ENCODE results near the gene HIGD1A.

HIGD1A gene

DNA sequence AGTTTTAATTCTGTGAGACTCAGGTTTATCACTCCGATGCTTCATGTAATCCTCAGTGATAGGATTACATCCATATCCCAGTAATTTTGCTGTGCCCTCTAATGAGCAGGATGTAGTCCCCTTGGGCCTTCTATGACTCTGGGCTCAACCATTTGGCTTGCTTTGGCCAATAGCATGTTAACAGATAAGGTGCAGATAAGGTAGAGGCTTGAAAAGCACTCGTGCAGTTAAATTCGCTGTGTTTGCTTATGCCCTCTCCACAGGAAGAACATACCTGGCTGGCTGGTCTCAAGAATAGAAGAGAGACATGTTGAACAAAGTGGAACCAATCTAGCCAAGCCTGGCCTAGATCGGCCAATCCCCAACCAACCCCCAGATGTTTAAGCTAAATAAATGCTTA is 51.3 kb downstream of the HIGD1A start:
- DNase-seq, result no peak

DNA sequence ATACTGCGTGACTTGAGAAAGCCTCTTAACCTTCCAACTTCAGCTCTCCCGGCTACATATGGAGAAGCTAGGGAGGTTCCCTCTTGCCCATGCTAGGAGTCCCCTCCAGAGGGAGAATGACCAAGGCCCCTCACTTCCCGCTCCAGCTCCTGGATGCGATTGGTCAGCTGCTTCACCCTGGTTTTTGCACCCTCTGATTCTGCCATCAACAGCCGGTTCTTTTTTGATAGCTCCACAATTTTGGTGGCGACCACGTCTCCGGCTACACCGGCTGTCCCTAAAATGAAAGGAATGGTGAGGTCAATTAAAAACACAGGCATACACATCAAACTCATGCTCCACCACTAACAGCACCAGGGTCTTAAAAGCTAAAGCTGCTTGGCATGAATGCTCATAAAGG is 51.8 kb downstream of the HIGD1A start:
- DNase-seq, result no peak

DNA sequence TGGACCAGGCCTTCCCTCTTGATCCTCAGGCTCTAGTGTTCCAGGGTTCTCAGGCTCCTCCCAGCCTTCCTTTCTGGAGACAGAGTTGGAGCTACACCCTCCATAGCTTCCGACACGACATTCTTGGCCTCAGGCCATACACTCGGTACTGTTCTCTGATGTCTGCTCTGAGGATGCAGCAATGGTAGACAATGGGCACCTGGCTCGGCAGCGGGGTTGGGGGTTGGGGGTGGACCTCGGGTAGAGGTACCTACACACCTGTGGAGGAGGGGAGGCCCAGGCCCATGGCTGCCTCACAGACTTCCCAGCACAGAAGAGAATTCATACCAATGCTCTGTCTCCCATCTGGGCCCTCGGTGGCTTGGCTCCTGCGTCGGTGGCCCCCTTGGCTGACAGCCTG is 52.7 kb downstream of the HIGD1A start:
- no peak for DNase-seq

DNA sequence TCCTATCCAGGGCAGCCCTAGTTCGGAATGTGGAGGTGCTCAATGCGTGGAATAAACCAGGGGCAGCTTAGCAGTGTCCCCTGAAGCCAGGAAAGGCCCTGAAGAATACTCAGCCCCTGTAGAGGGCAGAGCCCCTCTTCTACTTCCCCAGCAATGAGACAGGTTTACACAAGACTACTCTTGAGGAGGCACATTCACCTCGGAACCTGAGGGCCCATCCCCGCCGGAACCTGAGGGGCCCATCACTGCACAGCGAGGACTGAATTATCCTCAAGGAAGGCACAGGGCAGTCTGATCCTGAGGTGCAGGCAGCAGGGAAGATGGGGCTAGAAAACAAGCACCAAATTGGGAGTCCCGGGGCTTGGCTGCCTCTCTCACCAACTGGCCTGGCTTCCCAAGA is 53.5 kb downstream of the HIGD1A start:
- no peak for DNase-seq

DNA sequence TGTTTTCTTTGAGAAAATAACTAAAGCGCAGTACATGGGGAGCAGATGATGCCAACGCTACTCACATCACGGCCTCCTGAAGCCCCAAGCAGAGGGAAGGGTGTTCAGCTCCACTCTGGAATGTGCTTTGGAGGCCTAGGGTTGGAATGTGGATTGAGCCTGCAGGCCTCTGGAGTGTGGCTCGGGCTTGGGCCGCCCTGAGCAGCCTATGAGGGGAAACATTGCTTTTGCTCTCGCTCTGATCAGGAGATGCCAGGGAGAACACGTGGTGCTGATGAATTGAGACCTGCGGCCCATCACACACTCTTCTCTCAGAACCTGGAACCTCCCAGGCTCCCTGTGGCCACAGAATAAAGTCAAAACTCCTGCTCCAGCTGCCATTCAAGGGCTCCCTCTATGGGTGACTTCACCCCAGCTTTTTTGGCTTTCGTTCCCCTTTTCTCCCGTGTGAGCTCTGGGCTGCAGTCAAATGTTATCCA is 54.5 kb downstream of the HIGD1A start:
- DNase-seq, result no peak

DNA sequence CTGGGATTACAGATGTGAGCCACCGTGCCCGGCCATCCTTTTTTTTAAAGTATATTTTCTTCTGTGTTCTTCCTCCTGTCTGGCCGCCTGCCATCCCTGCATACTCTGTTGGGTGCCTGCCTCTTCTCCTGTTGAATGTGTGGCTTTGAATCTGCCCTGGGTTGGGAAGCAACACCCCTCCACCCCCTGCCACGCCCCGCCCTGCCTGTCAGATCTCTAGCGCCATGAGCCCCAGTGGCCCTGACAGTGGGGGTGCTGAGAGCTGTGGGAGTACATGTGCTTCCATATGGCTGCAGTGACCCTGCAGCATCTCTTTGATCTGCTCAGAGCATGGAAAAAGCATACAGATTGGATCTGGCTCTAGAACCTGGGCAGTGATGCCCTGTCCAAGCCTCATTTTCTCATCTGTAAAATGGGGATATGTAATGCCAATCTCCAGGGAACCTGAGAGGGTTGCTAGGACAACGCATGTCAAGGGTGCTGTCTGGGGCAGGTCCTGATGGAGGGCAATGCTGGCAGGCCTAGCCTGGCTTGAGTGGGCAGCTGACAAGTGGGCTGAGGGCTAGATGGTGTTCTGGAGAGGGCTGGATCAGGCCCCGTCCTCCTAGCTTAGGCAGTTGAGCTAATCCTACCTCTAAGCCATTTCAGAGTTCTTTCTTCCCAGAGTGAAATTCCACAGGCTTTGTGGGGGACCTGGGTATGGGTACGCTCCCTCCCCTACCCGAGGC is 55.1 kb downstream of the HIGD1A start:
- DNase-seq, result no peak

DNA sequence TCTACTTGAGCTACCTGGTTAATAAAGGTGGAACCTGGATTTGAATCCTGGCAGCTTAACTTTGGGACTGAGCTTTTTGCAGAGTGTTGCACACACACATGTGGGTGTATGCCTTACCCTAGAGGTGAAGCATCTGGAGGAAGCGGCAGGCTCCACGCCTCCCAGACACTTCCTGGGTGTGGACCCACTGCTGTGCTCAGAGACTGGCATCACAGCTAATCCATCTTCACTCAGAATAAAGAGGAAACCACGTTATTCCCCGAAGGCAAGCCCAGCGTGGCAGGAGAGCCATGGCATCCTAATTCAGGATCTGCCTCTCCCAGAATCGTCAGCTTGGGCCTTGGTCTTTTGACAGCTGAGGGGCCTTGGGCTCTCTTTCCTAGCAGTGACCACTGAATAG is 56.7 kb downstream of the HIGD1A start:
- no peak for DNase-seq

DNA sequence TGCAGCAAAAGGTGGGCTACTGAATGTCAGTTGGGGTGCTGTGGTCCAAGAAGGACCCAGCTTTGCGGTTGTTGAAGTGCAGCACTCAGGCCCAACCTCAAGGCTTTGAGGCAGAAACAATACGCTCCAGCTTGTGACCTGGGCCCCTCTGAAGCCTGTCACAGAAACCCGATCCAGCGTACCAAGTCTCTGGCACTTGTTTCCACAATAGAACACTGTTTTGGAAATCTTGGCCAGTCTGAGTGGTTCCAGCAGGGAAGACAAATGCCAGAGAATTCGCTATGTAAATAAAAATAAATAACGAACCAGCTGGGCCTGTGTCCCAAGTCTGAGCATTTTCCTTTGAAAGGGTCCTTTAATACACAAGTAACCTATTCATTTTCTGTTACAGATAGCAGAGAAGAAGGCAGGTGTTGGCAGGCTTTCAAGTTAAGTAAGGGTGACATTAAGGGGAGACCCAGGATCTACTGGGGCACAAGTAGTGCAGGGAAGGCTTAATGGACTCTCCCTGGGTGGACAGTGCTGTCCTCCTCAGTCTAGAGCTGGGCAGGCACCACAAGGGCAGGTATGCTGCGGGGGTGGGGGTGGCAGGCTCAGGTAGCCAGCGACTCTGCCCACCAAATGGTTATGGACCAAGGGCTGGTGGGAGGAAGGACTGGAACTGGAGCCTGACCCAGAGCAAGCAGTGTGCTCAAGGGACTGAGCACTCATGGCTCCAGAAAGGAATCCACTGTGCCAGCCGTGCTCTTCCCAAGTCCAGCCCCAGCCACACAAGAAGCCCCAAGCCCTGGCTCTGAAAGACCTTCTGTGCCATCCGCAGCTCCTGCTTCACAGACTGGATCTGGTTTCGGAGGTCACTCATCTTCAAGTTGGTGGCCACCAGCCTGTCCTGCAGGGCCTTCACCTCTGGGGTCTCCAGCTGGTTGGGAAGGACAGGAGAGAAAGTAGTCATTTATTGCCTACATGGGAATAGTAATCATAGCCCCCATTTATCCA is 57.5 kb downstream of the HIGD1A start:
- DNase-seq, result no peak

DNA sequence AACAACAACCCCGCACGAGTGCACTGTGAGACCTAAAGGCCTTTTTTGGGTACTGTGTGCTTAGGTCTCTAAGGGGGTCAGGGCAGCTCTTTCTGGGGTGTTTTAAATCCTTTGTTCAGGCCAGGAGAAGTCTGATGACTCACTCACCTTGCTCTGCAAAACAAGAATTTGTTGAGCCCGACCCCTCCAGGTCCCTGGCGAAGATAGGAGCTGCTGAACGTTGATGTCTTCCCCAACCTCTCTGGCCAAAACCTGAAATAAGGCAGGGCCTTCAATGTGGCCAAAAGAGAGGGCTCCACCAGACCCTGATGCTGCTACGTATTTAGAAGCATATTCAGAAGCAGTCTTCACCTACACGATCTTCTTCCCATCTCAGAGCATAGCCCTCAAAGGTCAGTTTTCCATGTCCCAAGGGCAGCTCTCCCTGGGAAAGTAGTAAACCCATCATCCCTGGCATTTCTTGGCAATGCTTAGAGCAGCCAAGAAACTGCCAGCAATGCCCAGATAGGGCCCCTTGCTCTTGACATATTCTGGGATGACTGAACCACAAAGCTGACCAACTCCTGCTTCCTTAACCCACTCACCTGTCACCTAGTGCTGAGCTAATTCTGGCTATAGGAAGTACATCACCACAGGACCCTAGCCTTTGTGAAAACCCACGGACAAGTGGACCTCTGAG is 58.4 kb downstream of the HIGD1A start:
- DNase-seq, result no peak

DNA sequence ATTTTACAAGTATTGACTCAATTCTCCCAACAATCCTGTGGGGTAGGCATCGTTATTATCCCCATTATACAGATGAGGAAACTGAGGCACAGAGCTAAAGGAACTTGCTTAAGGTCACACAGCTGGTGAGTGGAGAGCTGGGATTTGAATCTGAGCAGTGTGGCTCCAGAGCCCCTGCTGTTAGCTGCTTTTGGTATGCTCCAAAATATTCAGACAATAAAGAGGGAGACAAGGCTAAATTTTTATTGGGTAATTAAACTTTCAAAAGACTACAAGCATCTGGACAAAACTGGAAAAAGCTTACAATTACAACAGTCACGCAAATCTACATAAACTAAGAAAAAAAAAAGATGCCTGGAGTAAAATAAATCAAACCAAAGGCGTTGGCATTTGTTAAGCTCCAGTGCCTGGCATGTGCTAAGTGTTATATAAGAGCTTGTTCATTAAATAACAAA is 59.0 kb downstream of the HIGD1A start:
- DNase-seq, result no peak

DNA sequence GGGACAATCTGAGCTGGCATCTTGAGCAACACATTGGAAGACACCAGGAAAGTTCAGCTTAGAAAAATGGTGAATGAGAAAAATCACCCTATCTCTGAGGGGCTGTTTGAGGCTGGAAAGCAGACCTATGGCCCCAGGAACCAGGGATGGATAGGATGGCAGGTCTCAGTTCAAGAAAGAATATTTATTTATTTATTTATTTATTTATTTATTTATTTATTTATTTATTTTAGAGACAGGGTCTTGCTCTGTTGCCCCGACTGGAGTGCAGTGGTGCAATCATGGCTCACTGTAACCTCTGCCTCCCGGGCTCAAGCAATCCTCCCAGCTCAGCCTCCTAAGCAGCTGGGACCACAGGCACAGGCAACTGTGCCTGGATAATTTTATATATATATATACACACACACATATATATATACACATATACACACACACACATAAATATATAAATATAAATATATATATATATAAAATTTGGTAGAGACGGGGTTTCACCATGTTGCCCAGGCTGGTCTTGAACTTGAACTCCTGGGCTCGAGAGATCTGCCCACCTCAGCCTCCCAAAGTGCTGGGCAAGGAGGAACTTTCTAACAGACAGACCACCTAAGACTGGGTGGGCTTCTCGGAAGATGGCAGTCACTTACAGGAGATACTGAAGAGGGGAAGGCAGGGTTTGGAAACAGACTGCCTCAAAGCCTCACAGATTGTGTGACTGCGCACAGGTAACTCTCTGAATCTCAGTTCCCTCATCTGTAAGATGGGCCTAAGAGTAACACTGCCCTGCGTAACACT is 60.9 kb downstream of the HIGD1A start:
- no peak for DNase-seq

DNA sequence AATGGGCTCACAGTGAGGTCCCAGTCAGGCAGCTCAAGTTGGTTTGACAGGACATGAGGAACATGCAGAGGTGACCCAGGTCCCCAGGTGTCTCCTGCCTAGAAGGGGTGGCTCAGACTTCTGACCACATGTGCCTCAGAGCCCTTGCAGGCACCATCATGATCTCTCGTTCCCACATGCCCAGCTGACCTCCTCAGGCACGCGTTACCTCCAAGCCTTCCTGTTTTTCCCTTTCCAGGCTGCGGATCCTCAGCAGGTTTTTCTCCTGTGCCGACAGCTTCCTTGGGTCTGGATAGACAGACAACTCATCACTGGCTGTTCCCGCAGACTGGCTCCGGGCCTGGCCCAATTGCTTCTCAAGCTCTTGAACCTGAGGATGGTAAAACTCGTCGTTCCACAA is 61.6 kb downstream of the HIGD1A start:
- no peak for DNase-seq

DNA sequence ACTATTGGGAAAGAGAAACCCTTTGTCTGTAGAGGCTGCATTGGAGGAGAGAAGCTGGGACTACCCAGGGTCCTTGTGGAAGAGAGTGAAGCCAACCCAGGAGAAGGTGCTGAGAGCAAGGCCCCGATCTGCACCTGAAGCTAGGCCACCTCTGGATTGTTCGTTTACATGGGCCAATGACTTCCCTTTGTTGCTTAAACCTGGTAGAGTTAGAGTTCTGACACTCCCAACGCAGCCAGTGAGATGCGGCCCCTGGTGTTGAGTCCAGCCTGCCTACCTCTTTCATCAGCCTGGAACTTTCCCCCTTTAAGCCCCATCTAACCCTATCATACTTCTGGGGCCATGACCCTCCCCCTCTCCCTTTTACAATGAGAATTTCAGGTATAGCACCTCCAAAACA is 62.0 kb downstream of the HIGD1A start:
- no peak for DNase-seq

DNA sequence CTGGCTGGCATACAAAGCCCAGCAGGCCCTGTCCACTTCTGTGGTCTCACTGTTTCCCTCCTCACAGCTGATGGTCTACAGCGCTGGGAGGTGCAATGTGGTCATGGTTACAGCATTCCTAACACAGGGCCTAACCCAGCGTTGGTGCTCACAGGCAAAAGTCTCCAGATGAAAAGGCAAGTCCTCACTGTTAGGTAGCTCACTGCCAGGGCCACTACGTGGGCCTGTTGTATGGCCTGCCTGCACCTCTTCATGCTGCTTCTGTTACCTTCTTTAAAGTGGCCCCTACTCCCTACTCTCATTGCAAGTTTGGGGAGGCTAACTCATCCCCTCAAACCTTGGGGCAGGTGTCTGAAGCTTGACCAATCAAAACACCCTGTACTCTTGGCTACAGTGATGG is 62.5 kb downstream of the HIGD1A start:
- DNase-seq, result no peak

DNA sequence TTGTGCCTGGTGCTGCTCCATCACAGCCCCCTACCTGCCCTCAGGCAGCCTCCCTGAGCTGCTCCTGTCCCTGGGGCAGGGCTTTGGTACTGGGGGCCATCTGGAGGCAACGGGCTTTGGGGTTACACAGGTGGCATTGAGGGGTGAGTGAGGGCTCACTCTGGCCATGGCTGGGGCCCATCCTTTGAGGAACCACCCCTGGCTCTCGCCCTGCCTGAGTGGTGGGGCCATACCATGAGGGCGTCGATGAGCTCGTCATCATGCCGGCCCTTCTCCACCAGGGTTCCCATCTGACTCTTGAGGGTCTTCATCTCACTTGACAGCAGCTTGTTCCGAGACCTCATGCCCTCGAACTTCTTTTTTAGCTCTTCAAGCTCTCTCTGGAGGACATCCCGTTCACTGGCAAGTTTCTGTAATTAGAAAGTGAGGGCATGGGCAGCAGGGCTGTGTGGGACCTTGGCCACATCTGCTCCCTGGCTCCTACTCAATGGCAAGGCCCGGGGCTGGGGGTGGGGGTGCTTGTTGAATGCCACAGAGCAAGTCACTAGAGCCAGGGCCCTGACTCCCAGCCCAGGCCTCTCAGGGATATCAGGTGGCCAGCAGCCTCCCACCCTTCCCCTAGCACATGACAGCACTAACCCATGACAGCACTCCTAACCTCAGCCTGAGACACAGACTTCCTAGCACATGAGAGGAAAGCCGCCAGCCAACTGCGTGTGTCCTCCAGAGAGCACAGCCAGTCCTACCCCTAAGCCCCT is 64.7 kb downstream of the HIGD1A start:
- DNase-seq, result no peak

DNA sequence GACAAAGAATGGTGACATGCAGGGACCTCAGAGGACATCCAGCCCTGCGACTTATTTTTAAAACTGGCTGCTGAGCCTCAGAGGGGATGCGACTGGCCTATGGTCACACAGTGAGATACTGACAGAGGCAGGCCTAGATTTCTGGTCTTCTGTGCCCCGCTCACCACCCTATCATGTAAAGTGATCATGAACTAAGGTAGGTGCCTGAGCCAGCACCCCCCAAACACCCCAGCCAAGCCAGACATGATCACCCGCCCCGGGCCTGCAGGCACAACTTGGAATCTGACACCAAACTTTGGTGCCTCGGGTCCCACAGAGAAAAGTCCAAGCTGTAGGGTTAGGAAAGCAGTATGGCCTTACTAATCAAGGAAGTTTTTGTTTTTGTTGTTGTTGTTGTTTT is 67.8 kb downstream of the HIGD1A start:
- no peak for DNase-seq

DNA sequence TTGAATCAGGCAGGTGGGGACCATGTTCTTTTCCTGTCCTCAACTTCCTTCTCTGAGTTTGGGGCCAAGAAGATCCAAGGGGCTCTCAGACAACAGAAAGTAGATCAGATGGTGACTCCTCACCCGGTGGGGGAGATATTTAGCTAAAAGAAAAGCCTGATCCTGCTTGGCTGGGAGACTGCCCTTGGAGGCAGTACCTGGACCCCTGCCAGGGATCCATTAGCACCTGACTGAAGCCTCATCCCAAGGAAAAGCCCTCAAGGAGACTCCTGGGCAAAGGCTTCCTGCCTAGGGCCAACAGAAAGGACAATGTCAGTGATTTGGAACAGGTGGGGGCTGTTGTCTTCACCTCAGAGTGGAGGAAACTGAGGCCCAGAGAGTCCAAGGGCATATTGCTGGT is 68.2 kb downstream of the HIGD1A start:
- no peak for DNase-seq

DNA sequence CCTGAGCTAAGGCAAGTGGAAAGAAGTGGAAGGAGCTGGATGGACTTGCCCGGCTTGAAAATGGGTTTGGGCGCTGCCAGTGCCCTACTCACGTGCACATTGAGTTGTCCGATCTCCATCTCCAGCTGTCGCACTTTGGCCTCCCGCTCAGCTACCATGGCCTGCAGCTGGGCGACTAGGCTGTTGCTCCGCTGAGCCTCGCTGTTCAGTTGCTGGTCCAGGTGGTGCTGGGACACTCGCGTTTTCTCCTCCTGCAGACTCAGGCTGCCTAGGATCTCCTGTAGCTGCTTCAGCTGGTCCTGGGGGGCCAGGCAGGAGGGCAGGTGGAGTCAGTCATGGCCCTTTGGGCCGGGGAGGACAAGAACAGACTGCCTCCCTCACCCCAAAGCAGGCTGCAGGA is 68.7 kb downstream of the HIGD1A start:
- no peak for DNase-seq

DNA sequence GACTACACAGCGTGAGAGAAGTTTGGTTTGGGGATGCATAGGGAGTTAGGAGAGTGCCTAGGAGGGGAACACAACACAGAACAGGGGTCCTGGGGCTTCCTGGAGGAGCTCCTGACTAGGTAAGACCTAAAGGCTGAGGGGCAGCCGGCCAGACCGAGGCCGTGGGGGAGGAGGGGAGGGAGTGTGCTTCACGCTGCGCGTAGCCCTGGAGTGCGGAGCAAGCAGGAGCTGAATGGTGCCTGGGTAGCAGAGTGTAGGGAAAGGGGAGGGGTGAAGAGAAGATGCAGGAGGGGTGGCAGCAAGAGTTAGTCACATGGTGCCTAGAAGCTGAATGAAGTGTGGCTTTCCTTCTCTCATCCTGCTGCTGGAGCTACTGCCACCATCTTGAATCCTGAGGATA is 69.3 kb downstream of the HIGD1A start:
- no peak for DNase-seq

DNA sequence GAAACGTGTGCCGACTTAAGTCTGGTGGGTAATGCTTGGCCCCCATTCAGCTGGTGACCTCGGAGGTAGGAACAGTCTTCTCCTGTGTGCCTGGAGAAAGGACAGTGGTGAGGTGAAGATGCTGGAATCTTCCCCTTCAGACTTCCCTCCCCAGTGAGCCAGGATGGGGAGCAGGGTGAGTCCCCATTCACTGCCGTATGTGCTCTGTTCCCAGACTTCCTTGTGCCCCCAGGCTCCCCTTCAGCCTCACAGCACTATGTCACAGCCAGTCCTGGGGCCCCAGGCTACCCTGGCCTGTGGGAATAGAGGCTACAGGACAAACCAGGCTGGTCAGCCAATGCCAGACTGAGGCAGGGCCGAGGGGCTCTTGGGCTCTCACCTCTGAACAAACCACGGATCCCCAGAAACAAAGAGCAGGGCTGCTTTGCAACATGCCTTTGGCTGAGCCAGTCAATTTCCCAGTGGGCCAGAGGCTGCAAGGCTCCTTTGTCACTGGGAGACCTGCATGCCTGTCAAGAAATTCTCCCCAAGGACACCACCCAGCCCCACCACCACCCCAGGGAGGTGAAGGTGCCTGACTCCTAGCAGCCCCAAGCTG is 69.9 kb downstream of the HIGD1A start:
- DNase-seq, result no peak

DNA sequence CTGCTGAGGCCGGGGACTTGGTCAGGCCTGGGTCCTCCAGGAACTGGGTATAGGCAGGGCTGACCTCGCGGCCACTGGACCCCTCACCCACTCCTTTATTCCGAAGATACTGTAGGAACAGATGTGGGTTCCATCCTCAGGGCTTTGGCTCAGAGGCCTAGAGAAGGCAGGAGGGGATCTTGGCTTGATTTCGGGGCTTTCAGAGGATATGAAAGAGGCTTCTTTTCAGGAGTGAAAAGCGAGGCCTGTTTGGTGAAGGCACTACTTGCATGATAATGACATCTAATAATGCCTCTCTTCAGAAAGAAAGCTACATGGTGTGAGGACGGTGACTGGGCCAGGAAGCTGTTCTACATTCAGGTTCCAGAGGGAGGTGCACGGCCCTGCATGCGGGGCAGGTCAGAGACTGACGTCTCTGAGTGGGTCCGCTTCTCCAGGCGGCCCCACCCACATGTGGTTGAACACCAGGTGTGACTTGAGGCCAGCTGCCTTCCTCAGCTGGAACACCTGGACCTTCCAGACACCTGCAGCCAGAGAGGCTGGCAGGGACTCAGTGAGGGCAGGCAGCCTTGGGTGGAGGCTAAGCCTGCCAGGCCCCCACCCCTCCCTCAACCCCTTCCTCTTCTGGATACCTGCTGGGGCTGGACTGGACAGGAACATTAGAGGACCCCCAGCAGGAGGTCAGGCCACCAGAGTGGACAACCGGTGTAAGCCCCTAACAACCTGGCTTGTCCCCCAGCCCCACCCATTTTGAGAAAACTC is 70.6 kb downstream of the HIGD1A start:
- DNase-seq, result no peak

Measured in GF-D8 (cell line).